ENCODE measurements around the gene CCR9.

Gene CCR9

DNA sequence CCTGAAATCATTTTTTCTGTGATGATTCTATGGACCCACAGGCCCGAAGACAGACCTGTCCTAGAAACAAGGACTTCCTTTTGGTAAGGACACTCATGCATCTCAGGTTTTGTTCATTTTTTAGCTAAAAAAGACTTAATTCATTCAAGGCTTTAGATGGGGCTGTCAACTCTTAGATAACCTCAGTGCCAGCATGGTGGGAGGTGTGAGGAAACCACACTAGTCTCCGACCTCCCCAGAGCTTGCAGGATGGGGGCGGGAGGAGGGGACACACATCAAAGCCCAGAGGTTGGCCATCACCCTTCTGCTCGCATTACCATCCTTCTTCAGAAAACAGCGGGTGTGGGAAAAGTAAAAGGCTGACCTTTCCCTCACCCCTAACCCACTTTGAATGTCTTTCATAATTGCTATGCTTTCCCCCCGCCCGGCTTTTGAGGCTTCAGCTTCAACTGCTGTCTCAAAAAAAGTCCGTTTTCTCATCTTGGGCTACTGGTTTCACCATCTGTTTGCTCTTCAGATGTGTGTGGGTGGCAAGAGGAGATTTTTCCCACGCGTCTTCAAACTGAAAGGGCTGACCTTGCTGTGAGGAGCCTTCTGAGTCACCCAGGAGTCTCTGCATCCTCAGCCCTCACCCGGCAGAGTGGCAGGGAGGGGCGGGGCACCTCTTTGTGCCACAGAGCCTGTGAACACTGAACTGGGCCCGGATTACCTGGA is 29.3 kb downstream of the CCR9 start:
- Histone ChIP-seq H3K9me2 (replicated peaks; ENCODE audit: insufficient read depth, low read length) (no peaks in the 10 kb centered on the region), H4K20me1 (ENCODE audit: low read depth, low read length) (no peaks in the 10 kb centered on the region), H3K9me3 (ENCODE audit: insufficient read depth, low read length) (no peaks in the 10 kb centered on the region), H3K79me2 (ENCODE audit: insufficient read depth, low read length) (no peaks in the 10 kb centered on the region), H3K9ac (ENCODE audit: low read length) (no peak overlapping the region), H3K27me3 (ENCODE audit: low read length) (no peaks in the 10 kb centered on the region), H3K4me2 (ENCODE audit: low read depth, low read length, poor library complexity, severe bottlenecking) (no peak overlapping the region), H3K36me3 (ENCODE audit: low read length) (no peaks in the 10 kb centered on the region), H3K4me3 (ENCODE audit: insufficient read depth, low read length, poor library complexity, severe bottlenecking) (no peak overlapping the region), H3K27ac (ENCODE audit: low read depth, low read length) (no peak overlapping the region), H3F3A (ENCODE audit: insufficient read depth) (no peaks in the 10 kb centered on the region), H2AFZ (ENCODE audit: low read depth, low read length, severe bottlenecking) (no peak overlapping the region)
- no peak for TF ChIP-seq EZH2phosphoT487 (conservative IDR thresholded peaks at IDR 0.05; ENCODE audit: low read length)
- TF ChIP-seq, protein P1, sequence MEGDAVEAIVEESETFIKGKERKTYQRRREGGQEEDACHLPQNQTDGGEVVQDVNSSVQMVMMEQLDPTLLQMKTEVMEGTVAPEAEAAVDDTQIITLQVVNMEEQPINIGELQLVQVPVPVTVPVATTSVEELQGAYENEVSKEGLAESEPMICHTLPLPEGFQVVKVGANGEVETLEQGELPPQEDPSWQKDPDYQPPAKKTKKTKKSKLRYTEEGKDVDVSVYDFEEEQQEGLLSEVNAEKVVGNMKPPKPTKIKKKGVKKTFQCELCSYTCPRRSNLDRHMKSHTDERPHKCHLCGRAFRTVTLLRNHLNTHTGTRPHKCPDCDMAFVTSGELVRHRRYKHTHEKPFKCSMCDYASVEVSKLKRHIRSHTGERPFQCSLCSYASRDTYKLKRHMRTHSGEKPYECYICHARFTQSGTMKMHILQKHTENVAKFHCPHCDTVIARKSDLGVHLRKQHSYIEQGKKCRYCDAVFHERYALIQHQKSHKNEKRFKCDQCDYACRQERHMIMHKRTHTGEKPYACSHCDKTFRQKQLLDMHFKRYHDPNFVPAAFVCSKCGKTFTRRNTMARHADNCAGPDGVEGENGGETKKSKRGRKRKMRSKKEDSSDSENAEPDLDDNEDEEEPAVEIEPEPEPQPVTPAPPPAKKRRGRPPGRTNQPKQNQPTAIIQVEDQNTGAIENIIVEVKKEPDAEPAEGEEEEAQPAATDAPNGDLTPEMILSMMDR (IDR thresholded peaks at IDR 0.05; ENCODE audit: insufficient read depth, low read length, poor library complexity, severe bottlenecking) = no peak

GRCh38 chr3:45917146-45917898 is 31.0 kb downstream of the CCR9 start:
- Histone ChIP-seq H3K9me2 (replicated peaks; ENCODE audit: insufficient read depth, low read length) (no peaks in the 10 kb centered on the region), H2AFZ (ENCODE audit: low read depth, low read length, severe bottlenecking) (no peak overlapping the region)

GRCh38 chr3:45921158-45922038 is 35.1 kb downstream of the CCR9 start:
- no peak overlapping the region for H2AFZ ChIP-seq (ENCODE audit: low read depth, low read length, severe bottlenecking)
- H3K36me3 ChIP-seq (ENCODE audit: low read length) = no peaks in the 10 kb centered on the region
- H4K20me1 ChIP-seq (ENCODE audit: low read depth, low read length) = no peaks in the 10 kb centered on the region
- H3K4me2 ChIP-seq (ENCODE audit: low read depth, low read length, poor library complexity, severe bottlenecking) = no peak overlapping the region
- no peaks in the 10 kb centered on the region for H3K9me2 ChIP-seq (replicated peaks; ENCODE audit: insufficient read depth, low read length)
- H3K9me3 ChIP-seq (ENCODE audit: insufficient read depth, low read length) = no peaks in the 10 kb centered on the region
- no peak overlapping the region for H3K27ac ChIP-seq (ENCODE audit: low read depth, low read length)
- H3K9ac ChIP-seq (ENCODE audit: low read length) = no peak overlapping the region
- H3K27me3 ChIP-seq (ENCODE audit: low read length) = no peaks in the 10 kb centered on the region
- H3F3A ChIP-seq (ENCODE audit: insufficient read depth) = no peaks in the 10 kb centered on the region
- no peak overlapping the region for H3K4me3 ChIP-seq (ENCODE audit: insufficient read depth, low read length, poor library complexity, severe bottlenecking)
- TF ChIP-seq EZH2phosphoT487 (conservative IDR thresholded peaks at IDR 0.05; ENCODE audit: low read length) = no peak
- TF ChIP-seq, protein P1 (IDR thresholded peaks at IDR 0.05; ENCODE audit: insufficient read depth, low read length, poor library complexity, severe bottlenecking) = no peak
- H3K79me2 ChIP-seq (ENCODE audit: insufficient read depth, low read length) = no peaks in the 10 kb centered on the region

More at GRCh38 chr3:45917146-45917898, 31.0 kb downstream of the CCR9 start:
- H4K20me1 ChIP-seq (ENCODE audit: low read depth, low read length) = no peaks in the 10 kb centered on the region
- H3F3A ChIP-seq (ENCODE audit: insufficient read depth) = no peaks in the 10 kb centered on the region
- H3K36me3 ChIP-seq (ENCODE audit: low read length) = no peaks in the 10 kb centered on the region
- no peak overlapping the region for H3K4me3 ChIP-seq (ENCODE audit: insufficient read depth, low read length, poor library complexity, severe bottlenecking)
- no peaks in the 10 kb centered on the region for H3K27me3 ChIP-seq (ENCODE audit: low read length)
- no peaks in the 10 kb centered on the region for H3K9me3 ChIP-seq (ENCODE audit: insufficient read depth, low read length)
- TF ChIP-seq, protein P1 (IDR thresholded peaks at IDR 0.05; ENCODE audit: insufficient read depth, low read length, poor library complexity, severe bottlenecking) = no peak
- no peak for TF ChIP-seq EZH2phosphoT487 (conservative IDR thresholded peaks at IDR 0.05; ENCODE audit: low read length)
- no peak overlapping the region for H3K9ac ChIP-seq (ENCODE audit: low read length)
- H3K79me2 ChIP-seq (ENCODE audit: insufficient read depth, low read length) = no peaks in the 10 kb centered on the region
- no peak overlapping the region for H3K4me2 ChIP-seq (ENCODE audit: low read depth, low read length, poor library complexity, severe bottlenecking)
- H3K27ac ChIP-seq (ENCODE audit: low read depth, low read length) = no peak overlapping the region
